GM19099 (cell line): ENCODE data around the gene C3.

Experiments
- POLR2A ChIP-seq: IDR thresholded peaks from 3 replicates; pipeline ENCODE4 v1.6.1; 2011; ENCODE audit warnings: low read depth; ENCODE audit not compliant: insufficient read length; ENCODE audit errors: extremely low read depth

The C3 gene

DNA sequence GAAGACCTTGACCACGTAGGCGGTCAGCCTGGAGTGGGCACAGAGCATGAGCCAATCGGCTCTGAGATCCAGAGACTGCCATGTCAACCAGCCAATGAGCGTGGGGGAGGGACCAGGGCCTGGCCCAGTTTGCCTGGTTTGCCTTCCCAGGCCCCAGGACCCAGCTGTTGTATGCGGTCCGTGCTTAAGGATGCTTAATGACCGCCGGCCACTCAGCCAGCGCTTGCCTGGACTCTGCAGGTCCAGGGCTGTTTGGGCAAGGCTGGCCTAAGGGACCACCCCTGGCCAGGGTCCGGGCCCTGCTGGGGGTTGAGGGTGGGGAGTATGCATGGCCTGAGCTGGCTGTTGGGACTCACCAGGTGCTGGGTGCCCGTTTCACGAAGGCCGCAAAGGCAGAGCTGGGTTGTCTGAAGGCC, 27.4 kb downstream of the C3 start:
- TF ChIP-seq POLR2A: no peak

- TF ChIP-seq POLR2A: no peak
Observed at GRCh38 chr19:6692027-6692426, 28.4 kb downstream of the C3 start.

- no peak for TF ChIP-seq POLR2A
Observed at GRCh38 chr19:6691342-6691741, 29.1 kb downstream of the C3 start.

DNA sequence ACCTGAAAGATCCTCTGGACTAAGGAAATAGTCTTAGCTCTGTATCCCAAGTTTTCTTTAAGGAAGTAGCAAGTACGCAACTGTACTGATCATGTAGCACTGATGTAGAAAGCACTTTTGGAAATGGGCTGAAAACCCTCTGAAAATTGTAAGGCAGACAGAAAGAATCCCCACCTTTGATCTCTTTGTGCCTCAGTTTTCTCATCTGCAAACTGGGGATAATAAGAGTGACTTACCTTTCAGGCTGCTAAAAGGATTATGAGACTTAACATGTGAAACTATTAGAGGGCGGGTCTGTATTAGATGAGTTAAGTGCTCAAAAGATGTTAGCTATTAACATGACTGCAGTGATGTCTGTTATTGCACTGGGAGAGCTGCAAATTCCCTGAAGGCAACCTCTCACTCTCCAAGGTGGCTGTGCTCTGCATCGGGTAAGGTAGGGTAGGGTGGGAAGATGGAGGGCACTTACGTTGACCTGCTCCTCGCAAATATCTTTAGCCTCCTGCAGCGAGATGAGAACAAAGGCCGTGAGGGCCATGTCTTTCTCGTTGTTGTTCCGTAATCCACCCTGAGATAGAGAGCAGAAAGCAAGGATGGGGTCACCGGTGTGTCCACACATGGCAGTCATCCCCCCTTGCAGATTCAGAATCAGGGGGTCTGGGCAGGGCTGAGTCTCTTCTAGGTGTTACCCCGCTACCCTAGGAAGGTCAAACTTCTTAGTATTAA, 30.1 kb downstream of the C3 start:
- no peak for TF ChIP-seq POLR2A

GRCh38 chr19:6687114-6687513, 33.3 kb downstream of the C3 start:
- TF ChIP-seq POLR2A: no peak

GRCh38 chr19:6686628-6686975, 33.8 kb downstream of the C3 start:
- TF ChIP-seq POLR2A: no peak

GRCh38 chr19:6685962-6686627, 34.4 kb downstream of the C3 start:
- no peak for TF ChIP-seq POLR2A

DNA sequence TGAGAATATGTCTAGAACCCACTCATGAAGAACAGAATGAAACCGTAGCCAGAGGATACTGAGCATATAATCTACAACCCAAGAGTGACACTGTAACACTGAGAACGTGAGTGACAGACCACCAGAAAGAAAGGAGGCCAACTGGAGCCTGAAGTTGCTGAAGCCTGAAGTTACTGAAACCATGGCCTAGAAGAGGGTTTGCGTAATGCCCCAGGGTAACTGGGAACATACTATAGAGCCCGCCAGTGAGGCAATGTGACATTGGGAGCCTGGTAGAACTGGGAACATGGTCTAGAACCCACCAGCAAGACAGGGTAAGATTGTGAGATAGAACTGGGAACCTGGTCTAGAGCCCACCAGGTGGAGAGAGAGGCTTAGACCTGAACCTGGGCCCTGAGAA, 35.0 kb downstream of the C3 start:
- no peak for TF ChIP-seq POLR2A

DNA sequence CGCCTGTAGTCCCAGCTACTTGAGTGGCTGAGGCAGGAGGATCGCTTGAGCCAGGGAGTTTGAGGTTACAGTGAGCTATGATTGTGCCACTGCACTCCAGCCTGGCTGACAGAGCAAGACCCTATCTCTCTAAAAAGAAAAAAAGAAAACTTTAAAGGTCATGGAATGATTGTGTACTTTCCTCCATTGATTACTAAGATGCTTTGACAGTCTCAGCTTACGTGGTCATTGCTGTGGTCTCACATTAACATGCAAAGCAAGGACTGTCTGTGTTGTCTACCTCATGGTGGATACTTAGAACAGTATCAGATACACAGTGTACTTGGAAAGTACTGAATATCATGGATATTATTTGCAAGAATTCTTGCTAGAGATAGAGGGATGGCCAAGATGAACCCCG, 36.5 kb downstream of the C3 start:
- no peak for TF ChIP-seq POLR2A

DNA sequence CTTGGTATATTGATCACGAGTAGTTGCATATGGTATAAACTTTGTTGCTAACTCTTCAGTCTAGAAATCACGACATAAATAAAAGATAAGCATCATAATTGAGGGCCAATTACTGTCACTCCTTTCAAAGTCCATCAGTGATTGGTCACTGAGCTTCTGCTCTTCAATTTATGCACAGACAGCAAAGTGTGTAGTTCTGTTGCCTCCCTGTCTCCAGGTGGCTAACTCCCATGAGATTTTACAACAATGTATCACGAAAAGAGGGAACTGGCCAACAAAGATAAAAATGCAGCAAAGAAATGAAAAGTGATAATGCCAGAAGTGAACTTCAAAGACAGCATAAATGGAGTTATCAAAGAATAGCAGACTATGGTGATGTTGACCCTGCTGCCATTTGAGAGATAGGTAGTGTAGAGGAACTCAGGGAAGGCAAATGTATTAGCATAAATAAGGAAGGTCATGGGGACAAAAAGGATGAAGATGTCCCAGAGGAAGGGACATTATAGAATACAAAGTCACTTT, 37.8 kb downstream of the C3 start:
- no peak for TF ChIP-seq POLR2A

- no peak for TF ChIP-seq POLR2A
Observed at GRCh38 chr19:6680141-6680540, 40.3 kb downstream of the C3 start.

DNA sequence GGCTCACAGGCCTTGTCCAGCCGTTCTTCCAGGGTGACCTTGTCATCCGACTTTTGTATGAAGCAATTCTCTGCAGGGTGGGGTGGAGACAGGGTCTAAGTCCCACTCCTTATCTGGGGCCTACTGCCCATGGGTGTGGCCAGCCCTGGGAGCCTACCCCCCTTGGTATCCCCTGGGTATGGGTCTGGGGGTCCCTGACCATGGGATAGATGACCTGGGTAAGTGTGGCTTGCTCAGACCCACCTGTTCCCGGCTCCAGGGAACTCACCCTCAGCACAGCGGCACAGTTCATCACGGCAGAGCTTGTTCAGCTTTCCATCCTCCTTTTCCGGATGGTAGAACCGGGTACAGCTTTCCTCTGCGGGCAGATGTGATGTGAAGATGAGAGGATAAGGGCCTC, 41.3 kb downstream of the C3 start:
- TF ChIP-seq POLR2A: no peak

DNA sequence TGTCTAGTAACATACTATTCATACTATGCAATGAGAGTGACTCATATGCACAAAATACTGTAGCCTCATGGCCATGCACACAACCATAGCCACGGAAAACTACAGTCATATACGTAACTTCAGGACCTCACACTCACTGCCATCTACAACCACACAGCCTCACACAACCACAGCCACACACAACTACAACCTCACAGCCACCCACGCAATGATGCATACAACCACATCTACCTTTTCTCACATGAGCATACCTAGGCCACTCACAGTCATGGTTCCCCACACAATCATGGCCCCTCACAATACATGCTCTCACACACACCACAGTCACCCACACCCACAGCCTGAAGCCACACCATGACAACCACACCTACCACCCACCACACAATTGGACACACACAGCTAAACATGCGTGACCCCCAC, 41.8 kb downstream of the C3 start:
- no peak for TF ChIP-seq POLR2A

DNA sequence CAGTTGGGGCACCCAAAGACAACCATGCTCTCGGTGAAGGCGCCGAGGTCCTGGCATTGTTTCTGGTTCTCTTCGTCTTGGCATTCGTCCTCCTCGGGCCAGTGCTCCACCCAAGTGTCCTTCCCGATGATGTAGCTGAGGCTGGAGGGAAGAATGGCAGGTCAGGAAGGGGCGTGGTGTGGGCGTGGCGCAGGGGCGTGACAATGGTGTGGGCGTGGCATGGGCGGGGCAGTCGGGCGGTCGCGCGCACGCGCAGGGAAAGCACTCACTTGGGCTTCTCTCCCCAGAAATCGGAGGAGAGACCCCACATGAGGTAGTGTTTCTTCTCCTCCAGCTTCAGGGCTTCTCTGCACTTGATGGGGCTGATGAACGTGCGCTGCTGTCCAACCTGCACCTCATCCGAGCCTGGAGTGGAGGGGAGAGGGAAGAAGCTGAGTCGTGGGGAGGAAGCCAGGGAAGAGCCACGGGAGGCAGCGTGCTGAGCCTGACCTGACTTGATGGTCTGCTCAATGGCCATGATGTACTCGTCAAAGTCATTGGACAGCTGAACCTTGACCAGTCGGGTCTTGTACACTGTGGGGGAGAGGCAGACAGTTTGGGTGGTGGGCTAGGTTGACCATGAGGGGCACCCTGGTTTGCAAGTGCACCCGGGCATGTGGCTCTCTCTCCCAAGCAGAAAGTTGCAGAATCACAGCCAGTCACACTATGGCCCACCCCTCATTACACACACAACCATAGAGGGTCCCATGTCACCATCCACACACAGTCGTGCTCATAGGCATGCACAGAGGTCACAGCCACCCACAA, 42.4 kb downstream of the C3 start:
- no peak for TF ChIP-seq POLR2A

DNA sequence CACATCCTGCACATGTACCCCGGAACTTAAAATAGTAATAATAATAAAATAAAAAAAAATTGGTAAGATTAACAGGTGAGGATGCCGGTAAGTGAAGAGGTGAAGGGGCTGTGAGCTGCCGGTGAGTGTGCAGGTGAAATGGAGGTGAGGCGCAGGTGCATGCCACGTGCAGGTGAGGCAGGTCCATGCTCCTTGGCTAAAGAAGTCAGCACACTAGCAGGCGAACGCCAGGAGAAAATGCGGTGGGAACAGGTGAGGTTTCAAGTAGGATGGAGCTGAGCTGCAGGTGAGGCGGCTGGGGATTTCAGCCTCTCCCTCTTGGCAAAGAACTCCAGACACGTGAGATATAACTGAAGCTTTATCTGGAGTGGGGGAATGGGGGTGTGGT, 43.0 kb downstream of the C3 start:
- no peak for TF ChIP-seq POLR2A

DNA sequence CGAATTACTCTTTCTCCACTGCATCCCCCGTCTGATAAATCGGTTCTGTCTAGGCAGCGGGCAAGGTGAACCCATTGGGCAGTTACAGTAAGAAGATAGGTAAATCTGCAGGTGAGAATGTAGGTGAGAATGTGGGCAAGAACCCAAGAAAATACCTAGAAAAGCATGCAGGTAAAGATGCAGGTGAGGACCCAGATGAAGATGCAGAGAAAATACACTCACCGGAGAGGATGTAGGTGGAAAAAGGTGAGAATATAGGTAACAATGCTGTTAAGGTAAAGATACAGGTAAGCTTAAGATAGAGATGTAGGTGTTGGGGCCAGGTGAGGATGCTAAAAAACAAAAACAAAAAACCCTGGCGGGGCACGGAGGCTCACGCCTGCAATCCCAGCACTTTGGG, 44.2 kb downstream of the C3 start:
- no peak for TF ChIP-seq POLR2A
